ENCODE data around the gene SLIT1.

The SLIT1 gene

DNA sequence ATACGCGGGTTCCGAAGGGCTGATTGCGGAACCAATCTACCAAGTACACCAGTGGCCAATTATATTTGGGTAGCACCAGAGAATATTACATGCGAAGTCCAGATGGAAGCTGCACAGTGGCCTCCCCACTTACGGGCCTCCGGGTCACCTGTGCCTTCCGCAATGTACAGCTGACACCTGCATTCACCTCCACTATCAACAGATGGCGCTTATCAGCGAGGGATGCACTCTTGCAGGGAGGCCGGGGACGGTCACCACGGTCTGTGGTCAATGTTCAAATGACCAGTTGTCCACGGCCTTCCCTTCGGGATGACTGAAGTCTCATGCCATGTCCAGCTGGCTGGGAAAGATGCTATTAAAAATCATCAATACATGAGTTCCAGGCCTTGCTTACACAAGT lies 47.6 kb downstream of the SLIT1 start:
- no peak for DNase-seq

- no peak for DNase-seq
Measured at GRCh38 chr10:97136756-97137155, 49.0 kb downstream of the SLIT1 start.

- no peak for DNase-seq
Measured at GRCh38 chr10:97135464-97135863, 50.3 kb downstream of the SLIT1 start.

- no peak for DNase-seq
Measured at GRCh38 chr10:97134983-97135382, 50.8 kb downstream of the SLIT1 start.

DNA sequence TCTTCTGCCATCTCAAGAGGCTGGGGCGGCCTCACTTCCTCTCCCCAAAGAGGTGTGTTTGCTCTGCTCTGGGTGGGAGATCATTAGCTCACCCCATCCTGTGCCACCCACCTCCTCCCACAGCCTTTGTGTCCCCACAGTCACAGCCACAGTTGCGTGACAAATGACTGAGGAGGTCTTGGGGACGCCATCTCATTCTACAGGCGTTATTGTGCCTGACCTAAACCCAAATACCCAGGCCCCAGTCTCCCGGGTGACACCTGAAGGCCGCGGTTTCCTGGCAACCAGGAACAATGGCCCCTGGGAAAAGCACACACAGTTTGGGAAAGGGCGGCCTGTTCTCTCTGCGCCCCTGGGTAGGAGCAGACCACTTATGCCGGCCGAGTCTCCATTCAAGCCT lies 51.6 kb downstream of the SLIT1 start:
- no peak for DNase-seq

- DNase-seq, result no peak
Measured at GRCh38 chr10:97132273-97132672, 53.5 kb downstream of the SLIT1 start.

DNA sequence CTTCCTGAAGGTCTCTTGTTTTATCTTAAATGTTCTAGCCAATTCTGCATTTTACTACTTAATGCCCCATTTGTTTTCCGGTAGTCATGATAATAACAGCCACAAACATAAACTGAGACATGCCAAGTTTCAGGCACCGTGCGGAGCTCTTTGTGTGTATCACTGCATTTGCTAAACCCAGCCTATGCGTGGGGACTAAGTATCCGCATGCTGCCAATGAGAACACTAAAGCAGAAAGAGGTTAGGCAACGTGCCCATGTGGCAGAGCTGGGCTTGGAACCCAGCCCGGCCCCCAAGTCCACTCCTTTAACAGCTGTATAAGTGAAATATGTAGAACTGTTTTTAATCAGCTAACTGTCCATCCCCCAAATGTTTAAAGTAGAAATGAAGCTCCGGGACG lies 54.1 kb downstream of the SLIT1 start:
- no peak for DNase-seq

DNA sequence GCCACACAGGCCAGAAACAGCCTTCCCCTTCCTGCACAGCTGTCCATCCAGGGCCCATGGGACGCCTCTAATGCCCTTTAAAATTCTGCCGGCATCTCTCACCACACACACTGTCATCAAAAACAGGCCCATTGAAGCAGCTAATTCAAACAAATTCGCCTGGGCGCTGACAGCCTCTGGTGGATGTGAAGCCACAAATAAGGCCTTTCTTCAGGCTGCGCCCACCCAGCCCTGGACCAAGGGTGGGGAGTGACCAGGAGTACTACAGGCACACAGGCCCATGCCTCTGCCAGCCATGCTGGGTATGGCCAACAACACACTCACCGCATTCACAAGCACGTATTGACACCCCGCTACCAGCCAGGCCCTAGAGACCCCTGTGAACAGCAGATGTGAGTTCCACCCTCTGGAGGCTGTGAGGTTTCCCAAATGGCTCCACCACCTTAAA lies 54.6 kb downstream of the SLIT1 start:
- DNase-seq, result no peak

DNA sequence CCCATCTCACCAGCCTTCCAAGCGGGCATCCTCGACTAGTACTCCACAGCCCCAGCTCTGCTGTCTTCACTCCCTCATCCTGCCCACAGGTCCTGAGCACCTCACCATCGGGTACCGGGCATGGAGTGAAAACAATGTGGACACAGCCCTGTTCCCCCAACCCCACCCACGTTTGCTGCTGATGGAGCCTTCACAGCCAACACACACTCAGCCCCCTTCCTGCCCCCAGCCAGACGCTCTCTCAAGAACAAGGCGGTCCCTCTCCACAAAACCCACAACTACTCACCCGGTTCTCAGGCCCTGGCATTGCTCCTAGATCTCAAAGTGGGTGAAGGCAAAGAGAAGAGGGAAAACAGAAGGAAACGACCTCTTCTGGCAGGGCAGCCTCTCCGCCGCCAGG lies 56.1 kb downstream of the SLIT1 start:
- no peak for DNase-seq

DNA sequence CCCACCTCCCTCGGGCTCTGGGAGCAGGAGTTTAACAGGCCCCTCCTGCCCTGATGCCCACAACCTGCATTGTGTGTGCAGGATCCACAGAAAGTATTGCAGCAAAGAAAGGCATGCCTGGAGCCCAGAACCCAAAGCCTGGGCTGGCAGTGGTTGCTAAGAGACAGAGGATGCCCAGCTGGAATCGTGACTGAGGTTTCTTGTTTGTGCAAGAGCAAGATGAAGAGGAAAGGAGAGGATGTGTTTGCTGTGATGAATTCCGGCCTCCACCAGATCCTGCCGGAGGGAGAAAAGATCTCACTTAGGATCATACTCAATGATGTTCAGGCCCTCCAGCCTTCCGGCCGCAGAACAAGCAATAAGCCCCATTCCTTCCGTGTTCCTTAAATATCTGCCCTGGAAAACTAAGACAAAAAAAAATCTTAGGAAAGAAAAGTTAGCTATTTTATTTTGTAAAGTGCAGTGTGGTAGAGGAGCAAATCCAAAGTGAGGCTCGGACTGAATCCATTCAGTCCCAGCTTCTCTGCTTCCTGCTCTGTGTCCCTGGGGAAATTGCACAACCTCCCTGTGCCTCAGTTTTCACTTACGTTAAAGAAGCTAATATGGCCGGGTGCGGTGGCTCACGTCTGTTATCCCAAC lies 57.1 kb downstream of the SLIT1 start:
- no peak for DNase-seq

GRCh38 chr10:97128039-97128492 lies 57.7 kb downstream of the SLIT1 start:
- no peak for DNase-seq

DNA sequence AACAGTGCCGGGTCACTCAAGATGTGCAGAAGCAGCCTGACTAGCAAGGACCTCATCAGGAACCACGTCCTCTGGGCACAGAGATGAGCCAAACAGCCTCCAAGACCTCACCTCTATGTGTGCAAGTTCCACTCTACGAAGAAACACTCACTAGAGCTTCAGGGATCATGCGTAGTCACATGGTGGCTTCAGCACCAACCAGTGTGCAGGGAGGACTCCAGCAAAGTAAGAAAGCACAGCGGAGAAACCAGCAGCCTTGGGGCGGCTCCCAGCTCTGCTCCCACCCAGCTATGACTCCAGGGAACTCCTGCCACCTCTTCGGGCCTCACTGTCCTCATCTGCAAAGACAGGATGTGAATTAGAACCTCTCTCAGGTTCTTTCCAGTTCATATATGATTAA lies 58.2 kb downstream of the SLIT1 start:
- no peak for DNase-seq

- no peak for DNase-seq
Measured at GRCh38 chr10:97124211-97124610, 61.5 kb downstream of the SLIT1 start.

- no peak for DNase-seq
Measured at GRCh38 chr10:97123765-97124164, 62.0 kb downstream of the SLIT1 start.

DNA sequence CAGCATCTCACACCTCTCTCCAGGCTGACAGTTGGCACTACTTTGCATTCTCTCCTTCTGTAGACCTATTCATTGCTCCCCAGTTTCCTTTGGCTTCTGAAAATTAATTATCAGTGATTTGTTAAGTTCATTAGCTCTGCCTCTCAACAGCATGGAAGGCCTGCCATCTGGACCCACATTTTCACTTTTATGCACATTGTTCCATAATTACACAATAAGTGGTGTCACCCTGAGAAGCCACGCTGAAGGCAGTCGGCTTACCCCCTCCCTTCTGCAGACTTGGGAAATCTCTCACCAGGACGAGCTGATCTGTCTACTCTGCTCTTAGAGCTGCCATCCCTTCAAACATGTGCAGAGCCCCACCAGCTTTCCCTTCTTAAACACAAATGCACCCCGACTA lies 64.7 kb downstream of the SLIT1 start:
- DNase-seq, result no peak

- DNase-seq, result no peak
Measured at GRCh38 chr10:97120370-97120769, 65.4 kb downstream of the SLIT1 start.

DNA sequence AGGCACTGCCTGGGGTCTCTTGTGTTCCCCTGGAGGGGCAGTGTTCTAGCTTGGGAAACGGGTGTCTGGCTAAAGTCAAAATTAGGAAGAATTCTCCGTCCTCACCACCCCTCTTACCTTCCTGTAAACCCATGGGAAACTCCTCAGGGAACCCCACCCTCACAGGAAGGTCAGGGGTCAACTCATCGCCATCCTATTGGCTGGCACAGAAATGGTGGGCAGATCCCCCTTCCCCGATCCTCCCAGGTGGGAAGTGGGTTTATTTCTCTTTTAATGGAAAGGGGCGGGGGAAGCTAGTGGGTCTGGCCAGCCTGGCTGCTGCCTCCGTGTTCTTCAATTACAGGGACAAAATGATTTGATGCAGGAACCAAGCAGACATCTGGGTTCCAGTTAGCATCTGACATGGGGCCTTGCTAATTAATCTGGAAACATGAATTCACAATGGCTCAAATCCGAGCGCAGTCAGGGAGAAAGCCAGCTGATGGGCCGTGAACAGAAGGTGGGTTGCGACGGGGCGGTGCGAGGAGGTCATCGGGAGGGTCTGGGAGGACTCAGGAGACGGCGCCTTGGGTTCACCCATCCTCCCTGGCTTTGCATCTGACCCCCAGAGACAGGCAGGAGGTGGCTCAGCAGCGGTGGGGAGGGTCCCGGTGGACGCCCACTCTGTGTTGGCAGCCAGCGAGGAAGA lies 66.6 kb downstream of the SLIT1 start:
- DNase-seq, result no peak

- DNase-seq, result peak; percentile 25
Measured at GRCh38 chr10:97117372-97117771, 68.4 kb downstream of the SLIT1 start.

GRCh38 chr10:97116462-97117162 lies 69.1 kb downstream of the SLIT1 start:
- DNase-seq, result no peak

GRCh38 chr10:97115846-97116245 lies 69.9 kb downstream of the SLIT1 start:
- DNase-seq, result no peak

- DNase-seq, result no peak
Measured at GRCh38 chr10:97111615-97112014, 74.1 kb downstream of the SLIT1 start.

- DNase-seq, result no peak
Measured at GRCh38 chr10:97109547-97109946, 76.2 kb downstream of the SLIT1 start.

GRCh38 chr10:97107551-97107950 lies 78.2 kb downstream of the SLIT1 start:
- no peak for DNase-seq

- DNase-seq, result no peak
Measured at GRCh38 chr10:97106207-97106606, 79.6 kb downstream of the SLIT1 start.

Measured in kidney glomerular epithelial cell (primary cell).